Left renal cortex interstitium (tissue), 4 donors: Measurements from ENCODE around the gene TNK2. TPM values are rescaled to one million over a fixed set of nuclear protein-coding genes. Genes with fewer than 3 reads are reported as not detected.
A peak's percentile ranks its signal among the peaks of the same experiment; 100 is the strongest.

Source experiments
- DNase-seq, 4 donors: peaks; one replicate each; pipeline ENCODE4 v3.0.0-alpha.2; 2013; ENCODE audit warnings: low read depth in 4 of 4, low spot score in 2 of 4, missing footprints in 1 of 4
- polyA plus RNA-seq, 4 donors: library from polyadenylated mRNA; unstranded; fragments of 120-200 nt; gene quantifications; one replicate each; pipeline ENCODE4 v1.2.1, GENCODE V29; 2013; ENCODE audit not compliant: insufficient read length in 4 of 4

Gene TNK2
- polyA plus RNA-seq, 4 donors, result 21.6 to 48.2 (median 34.0) TPM

- DNase-seq, result no peak
These were observed 53.6 kb downstream of the TNK2 start for GRCh38 chr3:195854628-195855294.

DNA sequence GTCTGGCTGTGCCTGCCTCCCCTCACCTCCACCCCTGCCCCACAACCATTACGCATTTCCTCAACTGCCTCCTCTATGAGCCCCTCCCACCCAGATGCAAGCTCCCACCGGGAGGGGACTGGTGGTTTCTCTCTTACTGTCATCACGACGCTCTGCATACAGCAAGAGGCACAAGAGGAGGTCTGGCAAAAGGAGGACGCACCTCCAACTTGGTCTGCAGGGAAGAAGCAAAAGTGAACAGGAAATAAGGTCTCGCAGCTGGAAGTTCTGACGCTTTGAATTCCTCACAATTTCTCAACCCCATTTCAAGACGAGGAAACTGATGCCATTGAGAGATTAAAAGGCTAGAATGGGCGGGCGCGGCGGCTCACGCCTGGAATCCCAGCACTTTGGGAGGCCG lies 54.4 kb downstream of the TNK2 start:
- no peak for DNase-seq

DNA sequence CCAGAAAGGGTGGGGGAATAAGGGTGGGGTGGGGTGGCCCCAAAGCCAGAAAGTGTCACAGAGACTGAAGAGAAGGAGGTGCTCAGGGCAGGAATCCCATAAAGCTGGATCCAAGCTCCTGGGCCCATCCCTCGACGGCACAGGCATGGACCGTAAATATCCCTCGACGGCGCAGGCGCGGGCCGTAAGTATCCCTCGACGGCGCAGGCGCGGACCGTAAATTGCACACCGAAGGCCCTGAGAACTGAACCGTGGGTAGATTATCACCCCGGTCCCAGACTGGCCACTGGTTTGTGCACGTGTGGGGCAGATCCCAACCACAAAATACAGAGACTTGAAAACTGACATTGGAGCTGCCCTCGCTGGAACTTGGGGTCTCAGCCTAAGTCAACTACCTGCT lies 55.3 kb downstream of the TNK2 start:
- no peak for DNase-seq

- peak; percentile 80 to 88 (median 82) for DNase-seq
These were observed 57.4 kb downstream of the TNK2 start for GRCh38 chr3:195850857-195851543.

GRCh38 chr3:195849322-195850074 lies 58.9 kb downstream of the TNK2 start:
- no peak for DNase-seq

DNA sequence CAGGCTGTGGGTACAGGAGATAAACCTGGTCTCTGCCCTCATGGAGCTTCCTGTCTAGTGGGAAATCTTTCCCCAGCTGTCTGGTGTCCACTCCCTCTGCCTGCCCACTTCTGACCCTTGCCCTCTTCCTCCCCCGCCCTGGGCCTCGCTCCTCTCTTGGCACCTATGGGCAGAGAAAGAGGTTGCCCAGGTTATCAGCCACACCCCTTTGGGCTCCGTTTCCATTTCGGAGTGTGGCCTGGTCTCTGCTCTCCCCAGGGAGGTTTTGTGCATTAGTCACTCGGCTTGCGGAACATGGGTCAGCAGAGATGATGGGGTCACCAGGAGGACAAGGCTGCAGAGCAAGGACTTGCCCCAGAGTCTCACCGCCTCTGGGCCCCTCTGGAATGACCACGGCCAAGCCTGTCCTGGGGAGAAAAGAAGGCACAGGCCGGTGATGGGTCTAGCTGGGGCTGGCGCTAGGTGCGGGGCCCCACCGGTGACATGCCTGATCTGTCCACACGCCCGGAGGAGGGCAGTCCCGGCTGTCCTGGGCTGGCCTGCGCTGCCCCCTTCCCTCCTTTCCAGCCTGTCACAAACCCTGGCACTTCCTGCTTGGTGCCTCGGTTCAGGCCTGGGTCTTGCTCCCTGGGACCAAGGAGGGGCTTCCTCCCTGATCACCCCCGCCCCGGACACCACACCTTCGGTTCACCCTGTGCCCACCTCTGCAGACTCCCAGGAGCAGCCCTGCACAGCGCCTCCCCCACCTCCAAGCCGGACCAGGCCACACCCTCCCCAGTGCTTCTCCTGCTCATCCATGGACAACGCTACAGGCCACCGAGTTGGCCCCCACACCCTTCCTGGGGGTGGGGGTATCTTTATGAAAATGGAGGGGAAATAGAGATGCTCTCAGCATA lies 61.0 kb downstream of the TNK2 start:
- DNase-seq, result no peak

DNA sequence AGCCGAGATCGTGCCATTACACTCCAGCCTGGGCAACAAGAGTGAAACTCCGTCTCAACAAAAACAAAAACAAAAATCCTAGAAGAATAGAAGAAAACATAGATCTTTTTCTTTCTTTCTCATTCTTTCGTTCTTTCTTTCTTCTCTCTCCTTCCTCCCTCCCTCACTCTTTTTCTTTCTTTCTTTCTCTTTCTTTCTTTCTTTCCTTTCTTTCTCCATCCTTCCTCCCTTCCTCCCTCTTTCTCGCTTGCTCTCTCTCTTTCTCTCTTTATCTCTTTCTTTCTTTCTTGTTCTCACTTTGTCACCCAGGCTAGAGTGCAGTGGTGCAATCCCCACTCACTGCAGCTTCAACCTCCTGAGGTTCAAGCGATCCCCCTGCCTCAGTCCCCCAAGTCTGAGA lies 62.9 kb downstream of the TNK2 start:
- DNase-seq, result no peak

DNA sequence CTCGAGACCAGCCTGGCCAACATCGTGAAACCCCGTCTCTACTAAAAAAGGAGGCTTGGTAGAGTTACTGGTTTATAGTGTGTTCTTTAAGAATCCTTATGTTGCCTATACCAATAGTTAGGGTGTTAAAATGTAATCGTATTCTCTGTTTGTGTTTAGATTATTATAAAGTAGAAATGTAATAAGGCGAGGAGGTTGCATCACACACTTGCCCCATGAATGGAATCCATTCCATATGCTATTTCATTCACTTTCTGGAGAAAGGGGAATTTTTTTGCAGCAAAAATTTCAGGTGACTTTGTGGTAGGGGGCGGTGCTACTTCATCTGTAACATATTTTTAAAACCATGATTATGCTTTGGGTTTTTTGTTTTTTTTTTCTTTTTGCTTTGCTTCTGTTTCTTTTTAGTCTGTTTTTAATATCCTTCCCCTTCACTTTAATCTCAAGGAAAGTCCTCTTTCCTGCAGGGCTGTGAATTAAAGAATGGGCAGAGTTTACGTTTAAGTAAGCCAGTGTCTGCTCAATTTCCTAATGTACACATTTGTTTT lies 63.6 kb downstream of the TNK2 start:
- DNase-seq, result no peak

- DNase-seq, result no peak
These were observed 68.9 kb downstream of the TNK2 start for GRCh38 chr3:195839260-195840010.

DNA sequence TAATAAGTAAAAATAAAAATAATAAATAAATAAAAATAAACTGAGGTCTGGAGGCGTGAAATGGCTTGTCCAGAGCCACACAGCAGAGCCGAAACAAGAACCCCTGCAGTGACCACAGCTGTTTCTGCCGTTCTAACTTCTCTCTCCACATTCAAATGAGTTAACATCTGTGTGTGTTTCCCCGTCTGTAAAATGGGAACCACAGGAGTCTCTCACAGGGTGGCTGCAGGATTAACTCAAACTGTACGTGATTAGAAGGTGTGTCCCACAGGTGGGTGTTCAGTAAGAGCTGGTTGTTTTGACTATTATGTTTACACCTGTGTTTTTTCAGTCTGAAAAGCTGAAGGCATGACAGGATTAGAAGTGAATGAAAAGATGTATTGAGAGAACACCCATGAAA lies 69.6 kb downstream of the TNK2 start:
- DNase-seq, result no peak

DNA sequence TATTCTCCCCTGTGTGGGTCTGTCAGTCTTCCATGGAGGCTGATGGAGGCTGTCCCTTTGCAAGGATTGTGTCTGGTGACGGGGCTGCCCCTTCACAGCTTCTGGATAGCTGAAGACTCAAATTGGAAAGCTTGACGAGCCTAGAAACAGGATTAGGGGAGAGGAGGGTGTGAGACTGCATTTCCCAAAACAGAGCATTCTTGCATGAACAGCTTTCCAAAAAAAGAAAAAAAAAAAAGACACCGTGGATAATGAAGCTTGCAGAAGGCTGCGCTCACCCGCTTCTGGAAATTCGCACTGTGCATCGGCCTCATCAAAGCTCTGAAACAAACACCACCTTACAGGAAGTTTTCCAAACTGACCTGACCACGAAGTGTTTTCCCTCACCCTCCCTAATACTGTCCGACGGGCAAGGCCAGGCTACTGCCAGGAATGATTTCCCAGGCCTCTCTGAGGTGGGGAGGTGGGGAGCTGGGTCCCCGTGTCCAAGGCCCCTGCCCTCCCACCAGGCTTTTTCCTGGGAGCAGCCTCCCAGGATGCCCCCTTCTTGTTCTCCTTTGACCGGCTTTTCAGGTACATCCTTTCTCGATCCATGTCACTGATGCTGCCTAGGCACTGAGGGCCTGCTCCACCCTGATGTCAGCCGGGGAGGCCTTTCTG lies 71.7 kb downstream of the TNK2 start:
- no peak for DNase-seq

DNA sequence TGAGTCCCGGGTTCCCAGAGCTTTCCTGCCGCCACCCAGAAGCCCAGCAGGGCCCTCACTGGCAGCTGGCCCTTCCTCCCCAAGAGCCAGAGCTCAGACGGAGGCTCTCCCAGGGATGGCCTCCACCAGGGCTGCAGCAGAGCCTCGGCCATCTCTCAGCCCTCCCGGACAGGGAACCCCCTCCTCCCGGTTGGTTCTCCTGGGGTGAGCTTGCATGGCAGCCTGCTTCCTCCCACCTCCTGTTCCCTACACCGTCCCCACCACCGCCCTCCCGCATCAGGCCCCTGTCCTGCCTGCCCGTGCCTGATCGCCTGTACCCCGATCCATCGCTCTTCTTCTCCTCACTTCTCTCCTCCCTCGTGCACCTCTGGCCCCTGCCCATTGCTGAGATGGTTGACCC lies 72.6 kb downstream of the TNK2 start:
- DNase-seq, result no peak

DNA sequence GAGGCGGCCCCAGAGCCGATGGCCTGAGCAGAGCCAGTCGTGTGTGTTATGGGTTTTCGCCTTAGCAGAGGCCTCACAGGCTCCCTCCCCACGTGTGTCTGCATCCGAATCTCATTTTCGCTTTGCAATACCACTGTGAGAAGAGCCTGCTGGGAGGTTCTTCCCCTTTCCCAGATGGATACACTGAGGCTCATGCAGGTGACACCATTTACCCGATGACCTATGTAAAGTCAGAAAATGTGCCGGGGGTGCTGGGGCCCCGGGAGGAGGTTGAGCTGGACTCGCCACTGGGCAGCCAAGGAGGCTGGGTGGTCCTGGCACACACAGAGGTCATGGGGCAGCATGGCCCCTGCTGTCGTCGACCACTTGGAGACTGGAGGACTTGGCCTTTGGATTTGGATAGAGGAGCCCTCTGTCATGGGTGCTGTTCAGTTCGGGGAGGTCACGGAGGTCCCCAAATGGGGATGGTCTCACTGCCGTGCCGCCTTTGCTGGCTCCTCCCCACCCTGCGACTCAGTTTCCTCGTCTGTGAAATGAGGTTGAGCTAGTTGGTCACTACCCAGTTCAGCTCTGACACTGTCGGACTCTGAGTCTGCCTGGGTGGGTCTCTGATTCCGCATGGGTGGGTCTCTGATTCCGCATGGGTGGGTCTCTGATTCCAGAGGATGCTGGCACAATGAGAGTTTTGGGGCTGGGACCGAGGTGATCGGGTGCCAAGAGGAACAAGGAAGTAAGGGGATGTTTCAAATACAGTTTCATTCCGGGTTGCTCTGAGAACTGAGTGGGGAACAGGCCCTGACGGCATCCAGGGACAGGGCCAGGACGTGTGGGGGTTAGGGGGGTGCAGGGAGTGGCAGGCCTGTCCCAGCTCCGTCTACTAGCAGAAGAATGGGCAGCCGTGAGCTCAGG lies 73.4 kb downstream of the TNK2 start:
- DNase-seq, result no peak

GRCh38 chr3:195829897-195830254 lies 78.5 kb downstream of the TNK2 start:
- no peak for DNase-seq

DNA sequence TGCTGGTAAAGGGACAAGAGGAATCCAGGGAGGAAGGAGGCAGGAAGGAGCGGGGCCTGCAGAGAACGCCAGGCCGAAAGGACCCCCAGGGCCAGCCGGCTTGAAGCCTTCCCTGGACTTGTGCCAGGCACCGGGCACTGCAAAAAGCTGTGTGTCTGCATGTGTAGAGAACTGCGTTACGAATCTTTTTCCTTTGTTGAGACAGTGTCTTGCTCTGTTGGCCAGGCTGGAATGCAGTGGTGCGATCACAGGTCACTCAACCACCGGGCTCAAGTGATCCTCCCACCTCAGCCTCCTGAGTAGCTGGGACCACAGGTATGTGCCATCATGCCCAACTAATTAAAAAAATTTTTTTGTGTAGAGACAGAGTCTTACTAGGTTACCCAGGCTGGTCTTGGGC lies 79.6 kb downstream of the TNK2 start:
- DNase-seq, result no peak

- DNase-seq, result no peak
These were observed 82.2 kb downstream of the TNK2 start for GRCh38 chr3:195825857-195826804.

DNA sequence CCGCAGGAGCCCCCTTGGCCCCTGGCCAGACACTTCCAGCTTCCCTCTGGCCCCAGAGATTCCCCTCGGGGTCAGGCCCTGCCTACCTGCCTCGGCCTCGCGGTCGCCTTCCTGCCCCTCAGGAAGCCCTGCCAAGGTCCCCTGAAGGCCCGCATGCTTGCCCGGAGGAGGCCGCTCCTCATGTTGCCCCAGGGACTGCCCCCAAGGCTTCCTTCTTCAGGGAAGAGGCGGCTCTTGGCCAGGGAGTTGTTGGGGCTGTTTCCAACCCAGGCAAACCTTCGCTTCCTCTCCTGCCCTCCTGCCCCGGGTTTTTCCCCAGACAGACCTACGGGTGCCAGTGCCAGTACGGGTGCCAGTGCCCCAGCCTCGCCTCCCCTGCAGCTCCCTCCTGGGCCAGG lies 83.2 kb downstream of the TNK2 start:
- DNase-seq, result no peak
